ENCODE results near the gene PRKCB. TPM values are rescaled to one million over a fixed set of nuclear protein-coding genes. Genes with fewer than 3 reads are reported as not detected.

PRKCB gene
- total RNA-seq, 1 experiment from 2014 or later: 0.89 TPM

DNA sequence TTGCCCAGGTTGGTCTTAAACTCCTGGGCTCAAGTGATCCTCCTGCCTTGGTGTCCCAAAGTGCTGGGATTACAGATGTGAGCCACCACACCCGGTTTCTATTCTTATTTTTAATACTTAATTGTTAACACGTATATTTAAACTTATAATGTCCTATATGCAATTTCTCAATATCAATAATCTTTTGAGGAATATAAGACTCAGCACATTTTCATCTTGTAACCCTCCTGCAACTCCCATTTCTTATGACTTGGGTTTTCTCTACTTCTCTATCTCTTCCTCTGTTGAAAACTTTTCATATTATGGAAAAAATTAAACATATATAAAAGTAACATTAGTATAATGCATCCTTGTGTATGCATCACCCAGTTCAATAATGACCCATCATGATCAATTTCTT is 150.7 kb downstream of the PRKCB start:
- no peak overlapping the region for H3K4me3 ChIP-seq (replicated peaks in 1 of 2; ENCODE audit: low read depth in 1 of 2, low read length in 2 of 2)
- peaks cover 31% of the 10 kb centered on the region for H3K27me3 ChIP-seq (ENCODE audit: insufficient read depth, low read length)
- no peaks in the 10 kb centered on the region for H3K9me3 ChIP-seq (ENCODE audit: control insufficient read depth in 1 of 2, insufficient read depth in 1 of 2, low read depth in 1 of 2, low read length in 2 of 2)
- ChIA-PET CTCF (no interaction called here), RAD21 (ENCODE audit: low non-redundant PET in 1 of 2, low total read pairs in 2 of 2, uncharacterized antibody in 2 of 2, unreplicated experiment in 2 of 2) (no interaction called here), POLR2A (no interaction called here)
- no peaks in the 10 kb centered on the region for H3K4me1 ChIP-seq (ENCODE audit: control insufficient read depth in 1 of 2, insufficient read depth in 2 of 2, low read length in 2 of 2)
- H3K4me2 ChIP-seq (ENCODE audit: low read length): no peak overlapping the region
- intact Hi-C loops (cut with micrococcal nuclease): no loop called here
- TF ChIP-seq POLR2AphosphoS5 (IDR thresholded peaks at IDR 0.05; ENCODE audit: low read depth, low read length): no peak
- TF ChIP-seq EGR1 (IDR thresholded peaks at IDR 0.05; ENCODE audit: low read depth): no peak
- no peak for TF ChIP-seq SP1 (IDR thresholded peaks at IDR 0.05; ENCODE audit: low read depth)
- TF ChIP-seq CBX3 (IDR thresholded peaks at IDR 0.05; ENCODE audit: low read depth): no peak
- no peaks in the 10 kb centered on the region for H3K36me3 ChIP-seq (ENCODE audit: control insufficient read depth in 1 of 2, insufficient read depth in 2 of 2, low read length in 2 of 2)
- no peak overlapping the region for H2AFZ ChIP-seq (ENCODE audit: low read depth, low read length, poor library complexity, severe bottlenecking)
- H3K9ac ChIP-seq (ENCODE audit: low read length): no peak overlapping the region
- no peaks in the 10 kb centered on the region for H3K9me2 ChIP-seq (ENCODE audit: insufficient read depth)
- no peaks in the 10 kb centered on the region for H3K79me2 ChIP-seq (ENCODE audit: insufficient read depth, low read length)
- no TSS peak for BruUV-seq (replicated peaks)
- H4K20me1 ChIP-seq (ENCODE audit: insufficient read depth): no peaks in the 10 kb centered on the region
- no peak for ATAC-seq
- no peak for DNase-seq (ENCODE audit: low read depth, low spot score)
- no peak overlapping the region for H3K27ac ChIP-seq (ENCODE audit: low read depth, low read length)

DNA sequence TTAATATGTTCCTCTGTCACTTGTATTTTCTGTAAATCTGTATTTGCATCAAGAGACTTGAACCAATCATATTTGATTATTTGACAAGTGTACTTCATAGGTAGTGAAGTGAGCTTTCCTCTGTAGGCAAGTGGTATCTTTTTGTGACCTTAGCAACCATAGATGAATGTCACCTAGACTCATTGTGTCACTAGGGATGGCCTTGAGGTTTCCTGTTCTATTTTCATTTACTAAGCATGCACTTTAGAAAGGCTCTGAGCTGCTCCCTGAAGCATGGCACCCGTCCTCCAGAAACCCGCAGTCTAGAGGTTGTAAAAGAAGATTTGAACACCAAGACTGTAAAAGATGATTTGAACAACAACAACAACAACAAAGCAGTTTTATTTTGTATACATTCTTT is 151.7 kb downstream of the PRKCB start:
- Histone ChIP-seq H3K27ac (ENCODE audit: low read depth, low read length) (no peak overlapping the region), H3K79me2 (ENCODE audit: insufficient read depth, low read length) (no peaks in the 10 kb centered on the region), H4K20me1 (ENCODE audit: insufficient read depth) (no peaks in the 10 kb centered on the region), H3K9ac (ENCODE audit: low read length) (no peak overlapping the region), H3K4me2 (ENCODE audit: low read length) (no peak overlapping the region), H3K9me3 (ENCODE audit: control insufficient read depth in 1 of 2, insufficient read depth in 1 of 2, low read depth in 1 of 2, low read length in 2 of 2) (no peaks in the 10 kb centered on the region), H3K36me3 (ENCODE audit: control insufficient read depth in 1 of 2, insufficient read depth in 2 of 2, low read length in 2 of 2) (no peaks in the 10 kb centered on the region), H3K4me1 (ENCODE audit: control insufficient read depth in 1 of 2, insufficient read depth in 2 of 2, low read length in 2 of 2) (no peaks in the 10 kb centered on the region), H3K9me2 (ENCODE audit: insufficient read depth) (no peaks in the 10 kb centered on the region), H3K4me3 (replicated peaks in 1 of 2; ENCODE audit: low read depth in 1 of 2, low read length in 2 of 2) (no peak overlapping the region), H2AFZ (ENCODE audit: low read depth, low read length, poor library complexity, severe bottlenecking) (no peak overlapping the region), H3K27me3 (ENCODE audit: insufficient read depth, low read length) (peaks cover 35% of the 10 kb centered on the region)
- intact Hi-C loops (cut with micrococcal nuclease): no loop called here
- CTCF ChIA-PET: no interaction called here
- no peak for DNase-seq (ENCODE audit: low read depth, low spot score)
- no peak for ATAC-seq
- POLR2A ChIA-PET: no interaction called here
- BruUV-seq (replicated peaks): no TSS peak
- RAD21 ChIA-PET (ENCODE audit: low non-redundant PET in 1 of 2, low total read pairs in 2 of 2, uncharacterized antibody in 2 of 2, unreplicated experiment in 2 of 2): no interaction called here
- TF ChIP-seq ZNF274 (IDR thresholded peaks at IDR 0.05; ENCODE audit: low read depth, low read length) (no peak), TCF7L2 (IDR thresholded peaks at IDR 0.05; ENCODE audit: borderline replicate concordance, extremely low read depth, insufficient read depth, insufficient read length) (no peak), SP1 (IDR thresholded peaks at IDR 0.05; ENCODE audit: low read depth) (no peak), ZBTB33 (IDR thresholded peaks at IDR 0.05; ENCODE audit: extremely low read depth, insufficient replicate concordance, low read length) (no peak), JUND (IDR thresholded peaks at IDR 0.05) (no peak), EZH2 (IDR thresholded peaks at IDR 0.05) (no peak), EZH2phosphoT487 (IDR thresholded peaks at IDR 0.05; ENCODE audit: borderline replicate concordance) (no peak), ATF3 (IDR thresholded peaks at IDR 0.05) (no peak), MAX (IDR thresholded peaks at IDR 0.05) (no peak), SIN3A (IDR thresholded peaks at IDR 0.05; ENCODE audit: low read depth) (no peak), POLR2A (IDR thresholded peaks at IDR 0.05; ENCODE audit: borderline replicate concordance, extremely low read depth, insufficient read depth, insufficient read length) (no peak), CBX3 (IDR thresholded peaks at IDR 0.05; ENCODE audit: low read depth) (no peak), ZFX (IDR thresholded peaks at IDR 0.05) (no peak), CTCF (IDR thresholded peaks at IDR 0.05 in 2 of 3, conservative IDR thresholded peaks at IDR 0.05 in 1 of 3; ENCODE audit: borderline replicate concordance in 1 of 3, insufficient read depth in 1 of 3, low read depth in 2 of 3, low read length in 2 of 3) (no peak), YY1 (IDR thresholded peaks at IDR 0.05; ENCODE audit: extremely low read depth, insufficient replicate concordance, low read depth, low read length) (no peak)

All from HCT116 (cell line).